HepG2 (cell line): Measurements from ENCODE around the gene MYO18B. TPM values are rescaled to one million over a fixed set of nuclear protein-coding genes. Genes with fewer than 3 reads are reported as not detected.

Experiments used
- CENPX ChIP-seq: sonication (generic); formaldehyde crosslinking; IDR thresholded peaks from 2 replicates; pipeline ENCODE4 v1.9.0; 2021; ENCODE audit warnings: mild to moderate bottlenecking, missing genetic modification reagents, moderate library complexity
- FOSL1 ChIP-seq: sonication (generic); formaldehyde crosslinking; IDR thresholded peaks from 2 replicates; pipeline ENCODE4 v1.9.0; 2021; ENCODE audit warnings: missing genetic modification reagents, borderline replicate concordance
- HNRNPLL ChIP-seq: fragments of 200-400 bp; formaldehyde crosslinking; IDR thresholded peaks from 2 replicates; pipeline ENCODE4 v1.6.1; 2017; ENCODE audit warnings: mild to moderate bottlenecking, low read depth, low read length; ENCODE audit not compliant: poor library complexity, severe bottlenecking
- MAFK ChIP-seq, 2 experiments: IDR thresholded peaks in 1 of 2; conservative IDR thresholded peaks in 1 of 2; 2 replicates each; pipeline ENCODE4 v1.6.1; 2011; ENCODE audit warnings: improper control_type of control experiment in 2 of 2, low read length in 2 of 2
- POLR2G ChIP-seq: fragments of 200-400 bp; formaldehyde crosslinking; IDR thresholded peaks from 2 replicates; pipeline ENCODE4 v1.6.1; 2018; ENCODE audit warnings: mild to moderate bottlenecking, low read depth, low read length, moderate library complexity
- SETDB1 ChIP-seq: sonication (generic); formaldehyde crosslinking; IDR thresholded peaks from 2 replicates; pipeline ENCODE4 v1.5.1; 2020; ENCODE audit warnings: missing genetic modification reagents, mild to moderate bottlenecking, borderline replicate concordance
- SIN3A ChIP-seq: IDR thresholded peaks from 2 replicates; pipeline ENCODE4 v1.6.1; 2011; ENCODE audit warnings: low read depth, mild to moderate bottlenecking, control low read depth, low read length, borderline replicate concordance
- WIZ ChIP-seq: sonication (generic); formaldehyde crosslinking; IDR thresholded peaks from 2 replicates; pipeline ENCODE4 v1.5.1; 2020; ENCODE audit warnings: mild to moderate bottlenecking, missing genetic modification reagents
- ZNF12 ChIP-seq: sonication (generic); formaldehyde crosslinking; IDR thresholded peaks from 2 replicates; pipeline ENCODE4 v1.5.0; 2020; ENCODE audit warnings: missing genetic modification reagents
- ZNF138 ChIP-seq: sonication (generic); formaldehyde crosslinking; IDR thresholded peaks from 2 replicates; pipeline ENCODE4 v1.5.0; 2020; ENCODE audit warnings: mild to moderate bottlenecking, low read depth, missing genetic modification reagents
- ZNF34 ChIP-seq: sonication (generic); formaldehyde crosslinking; IDR thresholded peaks from 2 replicates; pipeline ENCODE4 v1.4.0; 2020; ENCODE audit warnings: mild to moderate bottlenecking, missing genetic modification reagents, borderline replicate concordance
- ZNF563 ChIP-seq: sonication (generic); formaldehyde crosslinking; IDR thresholded peaks from 2 replicates; pipeline ENCODE4 v1.8.0; 2022; ENCODE audit warnings: mild to moderate bottlenecking, moderate library complexity, missing genetic modification reagents
- ZNF766 ChIP-seq: sonication (generic); formaldehyde crosslinking; IDR thresholded peaks from 2 replicates; pipeline ENCODE4 v1.5.0; 2020; ENCODE audit warnings: missing genetic modification reagents, borderline replicate concordance
- ZSCAN21 ChIP-seq: sonication (generic); formaldehyde crosslinking; IDR thresholded peaks from 2 replicates; pipeline ENCODE4 v1.8.0; 2022; ENCODE audit warnings: mild to moderate bottlenecking, missing genetic modification reagents, moderate library complexity, borderline replicate concordance
- ZZZ3 ChIP-seq: sonication (generic); formaldehyde crosslinking; IDR thresholded peaks from 2 replicates; pipeline ENCODE4 v1.4.0; 2020; ENCODE audit warnings: missing genetic modification reagents, mild to moderate bottlenecking, borderline replicate concordance
- polyA plus RNA-seq, 8 experiments: library from polyadenylated mRNA; depleted of rRNA in 3 of 8; stranded (reverse) in 7 of 8; unstranded in 1 of 8; fragments of >200 nt; fragmentation: Illumina TruSeq in 4 of 8; extraction: Trizol in 4 of 8; gene quantifications; 2 replicates each; pipeline versions ENCODE4 v1.2.1 to v1.2.3, GENCODE V29; 2011 to 2016; ENCODE audit warnings: low read depth in 4 of 8, missing spikeins in 1 of 8, mixed read lengths in 1 of 8; ENCODE audit not compliant: insufficient read depth in 1 of 8
- total RNA-seq, 5 experiments: library from RNA; depleted of rRNA; stranded (reverse); fragments of >200 nt; fragmentation: Illumina TruSeq; extraction: Trizol; gene quantifications; 2 replicates each; pipeline ENCODE4 v1.2.3, GENCODE V29; 2016; ENCODE audit warnings: low read depth in 1 of 5
- TF ChIP-seq, protein P1 (sequence below): sonication (generic); formaldehyde crosslinking; IDR thresholded peaks from 2 replicates; pipeline ENCODE4 v1.5.1; 2020; ENCODE audit warnings: missing genetic modification reagents, mild to moderate bottlenecking, borderline replicate concordance
- TF ChIP-seq, protein P2 (sequence below): sonication (generic); formaldehyde crosslinking; IDR thresholded peaks from 2 replicates; pipeline ENCODE4 v1.5.0; 2020; ENCODE audit warnings: mild to moderate bottlenecking, missing genetic modification reagents
- TF ChIP-seq, protein P3 (sequence below): sonication (generic); formaldehyde crosslinking; IDR thresholded peaks from 2 replicates; pipeline ENCODE4 v1.4.0; 2020; ENCODE audit warnings: mild to moderate bottlenecking, missing genetic modification reagents
- TF ChIP-seq, protein P4 (sequence below): sonication (generic); formaldehyde crosslinking; IDR thresholded peaks from 2 replicates; pipeline ENCODE4 v1.5.1; 2020; ENCODE audit warnings: mild to moderate bottlenecking, moderate library complexity, missing genetic modification reagents
- TF ChIP-seq, protein P5 (sequence below): sonication (generic); formaldehyde crosslinking; IDR thresholded peaks from 2 replicates; pipeline ENCODE4 v1.4.0; 2020; ENCODE audit warnings: missing genetic modification reagents, borderline replicate concordance
- TF ChIP-seq, protein P6 (sequence below): conservative IDR thresholded peaks from 2 replicates; pipeline ENCODE4 v1.6.1; 2018; ENCODE audit warnings: missing genetic modification reagents

Gene MYO18B
- total and polyA plus RNA-seq, 2 of the 13 experiments (the other 11 are each of a cell fraction or from before 2014, with no cell fraction given) = 0.01 TPM; not detected in 1

DNA sequence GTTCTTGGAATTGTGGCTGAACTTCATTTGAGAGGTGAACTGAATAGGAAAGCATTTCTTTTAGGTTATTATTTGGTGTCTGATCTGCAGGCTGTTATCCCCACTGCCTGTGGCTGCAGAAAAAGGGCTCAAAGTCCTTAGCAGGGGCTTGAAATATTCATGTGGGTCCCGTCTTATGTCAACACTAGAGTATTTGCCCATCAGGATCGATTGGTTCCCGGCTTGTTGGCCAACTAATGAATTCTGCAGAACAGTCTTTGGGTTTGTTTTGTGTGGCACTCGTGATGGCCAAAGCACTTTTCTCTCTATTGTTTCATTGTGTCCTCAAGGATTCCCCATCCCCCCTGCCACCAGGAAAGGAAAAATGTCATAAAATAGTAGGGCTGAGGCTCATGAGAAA, 211.9 kb downstream of the MYO18B start (continued):
- TF ChIP-seq FOSL1 (CRISPR knock-in tag) = no peak
- no peak for TF ChIP-seq ZNF766 (CRISPR knock-in tag)
- TF ChIP-seq MAFK (conservative IDR thresholded peaks at IDR 0.05 in 1 of 2, IDR thresholded peaks at IDR 0.05 in 1 of 2; ENCODE audit: low read length in 2 of 2) = no peak
- TF ChIP-seq CENPX (CRISPR knock-in tag) = no peak
- TF ChIP-seq ZNF138 (CRISPR knock-in tag) = no peak
- TF ChIP-seq HNRNPLL = no peak
- TF ChIP-seq, protein P1, sequence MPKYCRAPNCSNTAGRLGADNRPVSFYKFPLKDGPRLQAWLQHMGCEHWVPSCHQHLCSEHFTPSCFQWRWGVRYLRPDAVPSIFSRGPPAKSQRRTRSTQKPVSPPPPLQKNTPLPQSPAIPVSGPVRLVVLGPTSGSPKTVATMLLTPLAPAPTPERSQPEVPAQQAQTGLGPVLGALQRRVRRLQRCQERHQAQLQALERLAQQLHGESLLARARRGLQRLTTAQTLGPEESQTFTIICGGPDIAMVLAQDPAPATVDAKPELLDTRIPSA = no peak
- no peak for TF ChIP-seq SETDB1
- TF ChIP-seq, protein P2, sequence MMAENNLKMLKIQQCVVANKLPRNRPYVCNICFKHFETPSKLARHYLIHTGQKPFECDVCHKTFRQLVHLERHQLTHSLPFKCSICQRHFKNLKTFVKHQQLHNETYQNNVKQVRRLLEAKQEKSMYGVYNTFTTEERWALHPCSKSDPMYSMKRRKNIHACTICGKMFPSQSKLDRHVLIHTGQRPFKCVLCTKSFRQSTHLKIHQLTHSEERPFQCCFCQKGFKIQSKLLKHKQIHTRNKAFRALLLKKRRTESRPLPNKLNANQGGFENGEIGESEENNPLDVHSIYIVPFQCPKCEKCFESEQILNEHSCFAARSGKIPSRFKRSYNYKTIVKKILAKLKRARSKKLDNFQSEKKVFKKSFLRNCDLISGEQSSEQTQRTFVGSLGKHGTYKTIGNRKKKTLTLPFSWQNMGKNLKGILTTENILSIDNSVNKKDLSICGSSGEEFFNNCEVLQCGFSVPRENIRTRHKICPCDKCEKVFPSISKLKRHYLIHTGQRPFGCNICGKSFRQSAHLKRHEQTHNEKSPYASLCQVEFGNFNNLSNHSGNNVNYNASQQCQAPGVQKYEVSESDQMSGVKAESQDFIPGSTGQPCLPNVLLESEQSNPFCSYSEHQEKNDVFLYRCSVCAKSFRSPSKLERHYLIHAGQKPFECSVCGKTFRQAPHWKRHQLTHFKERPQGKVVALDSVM (CRISPR knock-in tag) = no peak
- TF ChIP-seq ZNF34 = no peak
- no peak for TF ChIP-seq SIN3A
- no peak for TF ChIP-seq POLR2G
- no peak for TF ChIP-seq ZNF563 (CRISPR knock-in tag)
- TF ChIP-seq ZNF12 (CRISPR knock-in tag) = no peak
- TF ChIP-seq, protein P3, sequence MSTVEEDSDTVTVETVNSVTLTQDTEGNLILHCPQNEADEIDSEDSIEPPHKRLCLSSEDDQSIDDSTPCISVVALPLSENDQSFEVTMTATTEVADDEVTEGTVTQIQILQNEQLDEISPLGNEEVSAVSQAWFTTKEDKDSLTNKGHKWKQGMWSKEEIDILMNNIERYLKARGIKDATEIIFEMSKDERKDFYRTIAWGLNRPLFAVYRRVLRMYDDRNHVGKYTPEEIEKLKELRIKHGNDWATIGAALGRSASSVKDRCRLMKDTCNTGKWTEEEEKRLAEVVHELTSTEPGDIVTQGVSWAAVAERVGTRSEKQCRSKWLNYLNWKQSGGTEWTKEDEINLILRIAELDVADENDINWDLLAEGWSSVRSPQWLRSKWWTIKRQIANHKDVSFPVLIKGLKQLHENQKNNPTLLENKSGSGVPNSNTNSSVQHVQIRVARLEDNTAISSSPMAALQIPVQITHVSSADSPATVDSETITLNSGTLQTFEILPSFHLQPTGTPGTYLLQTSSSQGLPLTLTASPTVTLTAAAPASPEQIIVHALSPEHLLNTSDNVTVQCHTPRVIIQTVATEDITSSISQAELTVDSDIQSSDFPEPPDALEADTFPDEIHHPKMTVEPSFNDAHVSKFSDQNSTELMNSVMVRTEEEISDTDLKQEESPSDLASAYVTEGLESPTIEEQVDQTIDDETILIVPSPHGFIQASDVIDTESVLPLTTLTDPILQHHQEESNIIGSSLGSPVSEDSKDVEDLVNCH (CRISPR knock-in tag) = no peak
- no peak for TF ChIP-seq WIZ (CRISPR knock-in tag)
- TF ChIP-seq, protein P4, sequence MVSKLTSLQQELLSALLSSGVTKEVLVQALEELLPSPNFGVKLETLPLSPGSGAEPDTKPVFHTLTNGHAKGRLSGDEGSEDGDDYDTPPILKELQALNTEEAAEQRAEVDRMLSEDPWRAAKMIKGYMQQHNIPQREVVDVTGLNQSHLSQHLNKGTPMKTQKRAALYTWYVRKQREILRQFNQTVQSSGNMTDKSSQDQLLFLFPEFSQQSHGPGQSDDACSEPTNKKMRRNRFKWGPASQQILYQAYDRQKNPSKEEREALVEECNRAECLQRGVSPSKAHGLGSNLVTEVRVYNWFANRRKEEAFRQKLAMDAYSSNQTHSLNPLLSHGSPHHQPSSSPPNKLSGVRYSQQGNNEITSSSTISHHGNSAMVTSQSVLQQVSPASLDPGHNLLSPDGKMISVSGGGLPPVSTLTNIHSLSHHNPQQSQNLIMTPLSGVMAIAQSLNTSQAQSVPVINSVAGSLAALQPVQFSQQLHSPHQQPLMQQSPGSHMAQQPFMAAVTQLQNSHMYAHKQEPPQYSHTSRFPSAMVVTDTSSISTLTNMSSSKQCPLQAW (CRISPR knock-in tag) = no peak
- no peak for TF ChIP-seq ZSCAN21 (CRISPR knock-in tag)
- no peak for TF ChIP-seq ZZZ3 (CRISPR knock-in tag)
- TF ChIP-seq, protein P5, sequence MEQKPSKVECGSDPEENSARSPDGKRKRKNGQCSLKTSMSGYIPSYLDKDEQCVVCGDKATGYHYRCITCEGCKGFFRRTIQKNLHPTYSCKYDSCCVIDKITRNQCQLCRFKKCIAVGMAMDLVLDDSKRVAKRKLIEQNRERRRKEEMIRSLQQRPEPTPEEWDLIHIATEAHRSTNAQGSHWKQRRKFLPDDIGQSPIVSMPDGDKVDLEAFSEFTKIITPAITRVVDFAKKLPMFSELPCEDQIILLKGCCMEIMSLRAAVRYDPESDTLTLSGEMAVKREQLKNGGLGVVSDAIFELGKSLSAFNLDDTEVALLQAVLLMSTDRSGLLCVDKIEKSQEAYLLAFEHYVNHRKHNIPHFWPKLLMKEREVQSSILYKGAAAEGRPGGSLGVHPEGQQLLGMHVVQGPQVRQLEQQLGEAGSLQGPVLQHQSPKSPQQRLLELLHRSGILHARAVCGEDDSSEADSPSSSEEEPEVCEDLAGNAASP = no peak
- TF ChIP-seq, protein P6, sequence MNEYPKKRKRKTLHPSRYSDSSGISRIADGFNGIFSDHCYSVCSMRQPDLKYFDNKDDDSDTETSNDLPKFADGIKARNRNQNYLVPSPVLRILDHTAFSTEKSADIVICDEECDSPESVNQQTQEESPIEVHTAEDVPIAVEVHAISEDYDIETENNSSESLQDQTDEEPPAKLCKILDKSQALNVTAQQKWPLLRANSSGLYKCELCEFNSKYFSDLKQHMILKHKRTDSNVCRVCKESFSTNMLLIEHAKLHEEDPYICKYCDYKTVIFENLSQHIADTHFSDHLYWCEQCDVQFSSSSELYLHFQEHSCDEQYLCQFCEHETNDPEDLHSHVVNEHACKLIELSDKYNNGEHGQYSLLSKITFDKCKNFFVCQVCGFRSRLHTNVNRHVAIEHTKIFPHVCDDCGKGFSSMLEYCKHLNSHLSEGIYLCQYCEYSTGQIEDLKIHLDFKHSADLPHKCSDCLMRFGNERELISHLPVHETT (CRISPR knock-in tag) = no peak
